Kidney (tissue), 14 donors: Measurements from ENCODE around the gene NRG3. TPM values are rescaled to one million over a fixed set of nuclear protein-coding genes. Genes with fewer than 3 reads are reported as not detected.

Experiments
- DNase-seq, 5 donors: peaks; one replicate each; pipeline ENCODE4 v3.0.0-alpha.2; 2013 to 2020
- FAIRE-seq: peaks from 2 replicates; lab custom pipeline; 2012; peaks lifted over from hg19 to GRCh38; lab: Jason Lieb, UNC
- H3K27ac ChIP-seq, 2 donors: one replicate each; pipeline ENCODE4 v1.7.0; 2013; ENCODE audit warnings: low read depth in 2 of 2, low read length in 2 of 2, inconsistent platforms in 1 of 2
- H3K27me3 ChIP-seq: one replicate; pipeline ENCODE4 v1.7.1; 2013; ENCODE audit warnings: low read length, inconsistent platforms; ENCODE audit not compliant: control insufficient read depth, insufficient read depth
- H3K36me3 ChIP-seq, 3 donors: one replicate each; pipeline versions ENCODE4 v1.7.0 to v1.7.1; 2013; ENCODE audit warnings: low read length in 3 of 3, control low read depth in 1 of 3, inconsistent platforms in 1 of 3; ENCODE audit not compliant: insufficient read depth in 3 of 3, control insufficient read depth in 2 of 3
- H3K4me1 ChIP-seq, 3 donors: one replicate each; pipeline versions ENCODE4 v1.7.0 to v1.7.1; 2013; ENCODE audit warnings: low read length in 3 of 3, inconsistent platforms in 1 of 3, low read depth in 1 of 3; ENCODE audit not compliant: control insufficient read depth in 2 of 3, insufficient read depth in 2 of 3
- H3K4me3 ChIP-seq, 3 donors: one replicate each; pipeline versions ENCODE4 v1.7.0 to v1.8.1; 2013; ENCODE audit warnings: low read length in 3 of 3, control low read depth in 1 of 3, inconsistent platforms in 1 of 3
- H3K9ac ChIP-seq, 3 donors: one replicate each; pipeline versions ENCODE4 v1.7.0 to v1.7.1; 2013; ENCODE audit warnings: low read length in 3 of 3, control low read depth in 1 of 3, inconsistent platforms in 1 of 3
- H3K9me3 ChIP-seq, 3 donors: one replicate each; pipeline versions ENCODE4 v1.7.0 to v1.7.1; 2013; ENCODE audit warnings: low read length in 3 of 3, control low read depth in 1 of 3, inconsistent platforms in 1 of 3; ENCODE audit not compliant: control insufficient read depth in 2 of 3, insufficient read depth in 1 of 3
- CTCF ChIP-seq: IDR thresholded peaks from 3 replicates; pipeline ENCODE4 v1.5.1; 2012; ENCODE audit warnings: mild to moderate bottlenecking, moderate library complexity, borderline replicate concordance; ENCODE audit not compliant: insufficient read depth; ENCODE audit errors: extremely low read depth
- intact Hi-C: fragments of 100-400 bp; cut with DNase I; formaldehyde crosslinking; loops from one replicate; pipeline ENCODE4 v1.11.1; 2022
- polyA plus RNA-seq: library from polyadenylated mRNA; stranded (reverse); fragments of 350-450 nt; fragmentation: Illumina TruSeq; extraction: RNeasy Lipid Tissue Mini Kit (QIAGEN cat#74804); gene quantifications from one replicate; pipeline ENCODE4 v1.2.3, GENCODE V29; 2014; ENCODE audit warnings: low read depth, low replicate concordance; ENCODE audit not compliant: insufficient read depth
- total RNA-seq: library from RNA; stranded (reverse); fragmentation: NEBNext Ultra II Directional; extraction: Animal tissue kit (Norgen Biotek cat#: 25700); gene quantifications from one replicate; pipeline ENCODE4 v1.2.1, GENCODE V29; 2021
- donor health status: control.
- donor health status: control.
- donor health status: control.
- donor health status: control.
- donor health status: control.
- donor health status: DM: yes; HTN: yes; CAD: no.
- donor health status: Normal renal cell carcinoma (clear cell type).

NRG3 gene
- total and polyA plus RNA-seq, 2 donors from 2014 or later = 0.62 to 5.4 TPM

- intact Hi-C loops = no loop called here
- FAIRE-seq (no peak), DNase-seq (peak in 4 of 5 donors; percentile 18 to 81 (median 48))
- Histone ChIP-seq H3K36me3 (no peaks in the 10 kb centered on the region), H3K4me3 (no peak overlapping the region), H3K4me1 (peaks cover 0 to 4% (median 2%) of the 10 kb centered on the region in 3 donors), H3K27me3 (no peaks in the 10 kb centered on the region), H3K9me3 (no peaks in the 10 kb centered on the region), H3K9ac (no peak overlapping the region), H3K27ac (no peak overlapping the region)
- TF ChIP-seq CTCF = no peak
Observed at GRCh38 chr10:81866753-81867152, 8.2 kb upstream of the NRG3 start.

GRCh38 chr10:81870472-81870871, 4.5 kb upstream of the NRG3 start:
- DNase-seq (no peak), FAIRE-seq (no peak)
- peaks cover 2% of the 10 kb centered on the region for H3K27me3 ChIP-seq
- no peaks in the 10 kb centered on the region for H3K36me3 ChIP-seq
- H3K9me3 ChIP-seq = no peaks in the 10 kb centered on the region
- H3K4me3 ChIP-seq = no peak overlapping the region
- intact Hi-C loops = no loop called here
- TF ChIP-seq CTCF = no peak
- H3K9ac ChIP-seq = no peak overlapping the region
- peaks cover 1 to 4% (median 2%) of the 10 kb centered on the region in 3 donors for H3K4me1 ChIP-seq
- no peak overlapping the region for H3K27ac ChIP-seq

GRCh38 chr10:81871558-81871957, 3.4 kb upstream of the NRG3 start:
- no peak for DNase-seq
- Histone ChIP-seq H3K27me3 (peaks cover 2% of the 10 kb centered on the region), H3K9me3 (no peaks in the 10 kb centered on the region), H3K9ac (no peak overlapping the region), H3K4me1 (peaks cover 2 to 10% (median 3%) of the 10 kb centered on the region in 3 donors), H3K27ac (no peak overlapping the region), H3K4me3 (no peak overlapping the region), H3K36me3 (no peaks in the 10 kb centered on the region)
- FAIRE-seq = no peak
- TF ChIP-seq CTCF = no peak
- intact Hi-C loops = no loop called here
